GM12864 (cell line): ENCODE data around the gene TSC1.

Experiments
- DNase-seq: peaks from one replicate; pipeline ENCODE4 v3.0.0-alpha.2; 2011; ENCODE audit warnings: low read depth
- H3K4me3 ChIP-seq: 2 replicates; pipeline ENCODE4 v1.5.1; 2011; ENCODE audit warnings: mild to moderate bottlenecking, low read depth, low read length, control low read depth
- TF ChIP-seq, protein P1 (sequence below): IDR thresholded peaks from 2 replicates; pipeline ENCODE4 v1.5.1; 2011; ENCODE audit warnings: low read depth, mild to moderate bottlenecking, moderate library complexity, low read length, control low read depth, inconsistent platforms; ENCODE audit errors: missing control alignments

TSC1 gene

DNA sequence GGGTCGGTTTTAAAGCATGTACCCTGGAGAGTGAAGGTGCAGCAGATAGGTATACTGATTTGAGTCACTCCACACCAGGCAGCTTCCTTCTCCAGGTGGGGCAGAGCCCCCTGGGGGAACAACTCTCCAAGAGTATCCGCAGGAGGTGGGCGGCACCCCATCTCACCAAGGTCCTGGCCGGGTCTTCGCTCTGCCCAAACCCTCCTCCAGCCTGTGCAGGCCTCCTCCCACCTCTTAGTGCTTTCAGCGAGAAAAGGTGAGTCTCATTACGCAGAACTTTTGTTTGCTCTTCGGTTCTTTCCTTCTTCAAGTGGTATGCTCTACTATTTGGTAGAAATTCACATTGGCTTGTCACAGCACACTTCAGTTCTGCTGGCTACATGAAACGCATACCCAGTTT lies 52.0 kb downstream of the TSC1 start:
- no peak for DNase-seq
- no peak overlapping the region for H3K4me3 ChIP-seq
- TF ChIP-seq, protein P1, sequence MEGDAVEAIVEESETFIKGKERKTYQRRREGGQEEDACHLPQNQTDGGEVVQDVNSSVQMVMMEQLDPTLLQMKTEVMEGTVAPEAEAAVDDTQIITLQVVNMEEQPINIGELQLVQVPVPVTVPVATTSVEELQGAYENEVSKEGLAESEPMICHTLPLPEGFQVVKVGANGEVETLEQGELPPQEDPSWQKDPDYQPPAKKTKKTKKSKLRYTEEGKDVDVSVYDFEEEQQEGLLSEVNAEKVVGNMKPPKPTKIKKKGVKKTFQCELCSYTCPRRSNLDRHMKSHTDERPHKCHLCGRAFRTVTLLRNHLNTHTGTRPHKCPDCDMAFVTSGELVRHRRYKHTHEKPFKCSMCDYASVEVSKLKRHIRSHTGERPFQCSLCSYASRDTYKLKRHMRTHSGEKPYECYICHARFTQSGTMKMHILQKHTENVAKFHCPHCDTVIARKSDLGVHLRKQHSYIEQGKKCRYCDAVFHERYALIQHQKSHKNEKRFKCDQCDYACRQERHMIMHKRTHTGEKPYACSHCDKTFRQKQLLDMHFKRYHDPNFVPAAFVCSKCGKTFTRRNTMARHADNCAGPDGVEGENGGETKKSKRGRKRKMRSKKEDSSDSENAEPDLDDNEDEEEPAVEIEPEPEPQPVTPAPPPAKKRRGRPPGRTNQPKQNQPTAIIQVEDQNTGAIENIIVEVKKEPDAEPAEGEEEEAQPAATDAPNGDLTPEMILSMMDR, result no peak

DNA sequence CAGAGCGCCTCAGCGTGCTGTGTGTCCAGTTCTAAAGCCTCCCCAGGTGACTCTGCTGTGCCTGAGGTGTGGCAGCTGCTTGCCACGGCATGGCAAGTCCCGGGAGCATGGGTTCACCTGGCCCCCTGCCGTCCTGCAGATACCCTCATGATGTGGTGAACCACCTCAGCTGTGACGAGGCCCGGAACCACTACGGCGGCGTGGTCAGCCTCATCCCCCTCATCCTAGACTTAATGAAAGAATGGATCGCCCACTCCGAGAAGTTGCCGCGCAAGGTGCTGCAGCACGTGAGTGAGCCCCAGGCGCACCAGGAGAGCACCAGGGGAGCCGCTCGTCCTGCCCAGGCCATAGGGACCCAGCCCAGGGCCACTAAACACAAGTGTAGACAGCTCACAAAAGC lies 56.3 kb downstream of the TSC1 start:
- TF ChIP-seq, protein P1, result no peak
- H3K4me3 ChIP-seq, result no peak overlapping the region
- no peak for DNase-seq

DNA sequence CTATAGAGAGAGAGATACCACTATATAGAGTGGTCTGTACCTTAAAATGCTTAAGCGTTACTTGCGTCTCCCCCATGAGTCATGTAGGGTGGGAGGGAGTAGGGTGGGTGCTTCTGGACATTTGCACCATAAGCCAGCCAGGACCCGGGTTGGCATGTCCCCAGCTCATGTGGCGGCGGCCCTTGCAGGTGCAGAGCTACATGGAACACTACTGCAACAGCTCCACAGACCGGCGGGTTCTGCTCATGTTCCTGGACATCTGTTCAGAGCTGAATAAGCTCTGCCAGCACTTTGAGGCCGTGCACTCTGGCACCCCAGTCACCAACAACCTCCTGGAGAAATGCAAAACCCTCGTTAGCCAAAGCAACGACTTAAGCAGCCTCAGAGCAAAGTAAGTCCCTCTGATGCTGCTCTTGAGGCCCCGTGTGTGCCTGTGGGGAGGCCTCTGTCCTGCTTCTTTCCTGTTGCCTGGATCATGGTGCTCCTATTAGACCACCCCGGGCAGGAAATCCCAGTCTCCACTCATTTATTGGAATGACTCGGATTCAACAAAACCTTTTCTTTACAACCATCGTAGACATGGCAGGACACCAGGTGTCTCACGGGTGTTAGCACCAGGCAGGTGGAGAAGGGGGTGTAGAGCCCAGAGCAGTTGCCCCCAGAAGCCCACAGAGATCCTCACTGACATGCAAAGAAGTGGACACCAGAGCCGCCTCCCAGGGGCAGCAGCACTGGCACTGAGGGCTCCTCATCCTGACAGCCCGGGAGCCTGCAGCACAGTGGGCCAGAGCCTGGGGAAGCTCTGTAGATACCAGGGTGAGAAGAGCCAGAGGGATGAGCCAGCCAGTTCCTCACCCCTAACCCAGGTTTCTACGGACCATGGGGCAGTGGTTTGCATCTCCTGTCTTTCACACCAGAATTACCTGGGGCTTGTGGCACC lies 57.0 kb downstream of the TSC1 start:
- no peak for DNase-seq
- H3K4me3 ChIP-seq, result no peak overlapping the region
- TF ChIP-seq, protein P1, result no peak

DNA sequence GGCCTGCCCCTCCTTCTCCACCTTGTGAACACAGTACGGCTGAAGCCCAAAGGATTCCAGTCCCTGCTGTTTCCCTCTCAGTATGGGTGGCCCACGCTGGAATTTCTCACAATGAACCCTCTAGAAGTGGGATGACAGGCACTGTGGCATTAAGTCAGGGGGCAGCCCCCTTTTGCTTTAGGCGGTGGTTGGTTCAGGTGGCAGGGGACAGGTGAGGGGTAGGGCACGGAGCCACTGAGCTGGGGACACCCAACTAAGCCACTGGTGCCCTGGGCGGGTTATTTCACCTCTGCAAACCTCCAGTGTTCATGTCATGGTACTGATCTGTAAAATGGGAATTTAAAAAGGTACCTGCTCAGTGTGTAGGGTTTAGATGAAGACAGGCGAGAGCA lies 58.1 kb downstream of the TSC1 start:
- H3K4me3 ChIP-seq, result no peak overlapping the region
- TF ChIP-seq, protein P1, result no peak
- no peak for DNase-seq

DNA sequence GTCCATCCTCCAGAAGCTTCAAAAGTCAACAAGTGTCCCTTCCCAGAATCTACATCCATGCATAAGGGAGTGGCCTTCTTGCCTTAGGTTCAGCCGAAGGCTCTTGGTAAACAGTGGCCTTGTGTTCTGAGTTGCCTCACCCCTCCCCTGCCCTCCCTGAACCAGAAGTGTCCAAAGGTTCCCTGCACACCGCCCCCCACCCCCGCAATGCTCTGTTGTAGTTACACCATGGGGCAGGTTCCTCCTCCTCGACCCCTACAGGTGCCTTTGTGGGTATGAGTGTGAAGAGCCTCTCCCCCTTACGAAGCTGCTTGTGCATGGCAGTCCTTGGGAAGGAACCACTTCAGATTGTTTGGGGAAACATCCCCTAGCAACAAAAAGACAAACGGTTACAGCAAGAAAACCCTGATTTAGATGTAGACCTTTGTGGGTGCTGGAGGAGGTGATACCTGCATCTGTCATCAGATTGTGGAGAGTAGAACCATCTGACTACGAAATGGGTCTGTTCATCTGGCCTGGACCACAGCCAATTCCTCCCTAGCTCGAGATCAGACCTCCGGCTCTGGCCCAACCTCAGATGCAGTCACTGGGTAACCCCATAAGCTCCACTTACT lies 58.6 kb downstream of the TSC1 start:
- DNase-seq, result no peak
- no peak overlapping the region for H3K4me3 ChIP-seq
- TF ChIP-seq, protein P1, result no peak

DNA sequence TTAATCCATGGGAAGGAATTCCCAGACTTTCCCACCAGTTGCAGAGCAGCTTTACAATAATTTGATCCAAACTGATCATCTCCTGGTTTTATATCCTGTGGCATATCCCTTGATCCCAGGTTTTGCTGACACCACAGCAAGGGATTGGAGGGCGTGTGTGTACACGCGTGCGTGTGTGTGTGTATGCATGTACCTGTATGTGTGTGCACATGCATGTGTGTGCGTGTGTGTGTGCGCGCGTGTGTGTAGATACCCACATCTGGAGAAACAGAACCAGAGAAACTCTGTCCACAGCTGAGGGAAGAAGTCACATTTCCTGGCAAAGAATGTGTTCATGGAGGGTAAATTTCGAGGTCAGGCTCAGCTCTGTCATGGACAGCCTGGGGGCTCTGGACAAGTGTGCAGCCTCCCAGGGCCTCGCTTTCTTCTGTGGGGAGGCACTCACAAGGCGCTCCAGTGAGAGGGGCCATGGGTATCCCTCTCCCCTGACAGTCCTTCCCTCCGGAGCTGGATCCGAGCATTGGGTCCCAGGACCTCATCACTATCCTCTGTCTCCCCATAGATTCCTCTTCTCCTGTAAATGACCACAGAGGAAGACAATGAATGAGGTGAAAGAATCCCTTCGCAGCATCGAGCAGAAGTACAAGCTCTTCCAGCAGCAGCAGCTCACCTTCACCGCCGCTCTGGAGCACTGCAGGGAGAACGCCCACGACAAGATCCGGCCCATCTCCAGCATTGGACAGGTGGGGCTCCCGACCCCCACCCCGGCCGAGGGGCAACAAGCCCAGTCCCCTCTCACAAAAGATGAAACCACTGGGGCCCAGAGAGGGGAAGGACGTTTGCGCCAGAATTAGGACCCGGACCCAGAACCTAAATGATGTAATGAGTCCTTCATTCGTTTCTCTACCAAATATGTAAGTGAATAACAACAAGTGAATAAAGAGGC lies 60.8 kb downstream of the TSC1 start:
- DNase-seq, result no peak
- TF ChIP-seq, protein P1, result no peak
- no peak overlapping the region for H3K4me3 ChIP-seq
